Sigmoid colon (tissue), 4 donors: ENCODE results near the gene CORO6.

Source experiments
- CTCF ChIP-seq, 4 experiments: fragments of 450-650 bp in 3 of 4; fragments of 200-600 bp in 1 of 4; IDR thresholded peaks; one replicate each; pipeline ENCODE4 v1.5.1; 2016 to 2019; ENCODE audit warnings: antibody characterized with exemption in 4 of 4, mild to moderate bottlenecking in 3 of 4, moderate library complexity in 2 of 4
- POLR2A ChIP-seq, 2 donors: fragments of 450-650 bp; IDR thresholded peaks; one replicate each; pipeline ENCODE4 v1.6.1; 2016; ENCODE audit warnings: antibody characterized with exemption in 2 of 2, mild to moderate bottlenecking in 2 of 2, moderate library complexity in 2 of 2
- POLR2AphosphoS5 ChIP-seq, 4 donors: sonication (generic); formaldehyde crosslinking; IDR thresholded peaks; one replicate each; pipeline ENCODE4 v1.6.1; 2017; ENCODE audit warnings: antibody characterized with exemption in 4 of 4

GRCh38 chr17:29612404-29613280 lies 10.1 kb downstream of the CORO6 start:
- TF ChIP-seq CTCF (IDR thresholded peaks at IDR 0.05) (no peak), POLR2AphosphoS5 (IDR thresholded peaks at IDR 0.05) (no peak), POLR2A (IDR thresholded peaks at IDR 0.05) (no peak)
